Astrocyte of the cerebellum (primary cell): ENCODE data around the gene ANKRD11.

ENCODE experiments used
- DNase-seq: peaks from one replicate; pipeline ENCODE4 v3.0.0-alpha.2; 2011; ENCODE audit warnings: low read depth
- H3K4me3 ChIP-seq: 2 replicates; pipeline ENCODE4 v1.5.1; 2011; ENCODE audit warnings: mild to moderate bottlenecking, low read depth, low read length, moderate library complexity
- in situ Hi-C: cut with HindIII; loops from 2 replicates; pipeline ENCODE4 v1.10.0; 2017; ENCODE audit warnings: low sequenced_read_pairs
- TF ChIP-seq, protein P1 (sequence below): IDR thresholded peaks from 2 replicates; pipeline ENCODE4 v1.5.1; 2012; ENCODE audit warnings: low read length, low read depth, moderate library complexity, mild to moderate bottlenecking; ENCODE audit errors: missing control alignments

Gene ANKRD11

DNA sequence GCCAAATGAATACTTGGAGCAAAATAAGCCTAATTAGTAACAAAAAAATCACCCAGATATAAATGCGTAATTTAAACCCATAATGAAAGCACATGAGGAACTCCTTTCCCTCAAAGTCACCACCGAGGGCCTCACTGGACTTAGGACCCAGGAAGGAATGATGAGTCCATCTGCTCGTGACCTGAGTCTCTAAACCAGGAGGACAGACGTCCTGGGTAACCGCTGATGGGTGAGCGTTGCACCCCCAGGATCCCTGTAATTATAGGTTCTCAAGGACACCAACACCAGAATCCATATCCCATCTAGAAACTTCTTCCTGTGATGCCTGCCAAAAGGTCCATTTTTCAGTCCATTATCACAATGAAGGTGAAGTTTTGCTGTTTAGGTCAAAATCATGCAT lies 151.5 kb downstream of the ANKRD11 start:
- in situ Hi-C loops: loop anchor here (25.0 kb wide), 1 partner anchor 173 kb away; the partner anchor contains the start of gene SPG7
- TF ChIP-seq, protein P1, sequence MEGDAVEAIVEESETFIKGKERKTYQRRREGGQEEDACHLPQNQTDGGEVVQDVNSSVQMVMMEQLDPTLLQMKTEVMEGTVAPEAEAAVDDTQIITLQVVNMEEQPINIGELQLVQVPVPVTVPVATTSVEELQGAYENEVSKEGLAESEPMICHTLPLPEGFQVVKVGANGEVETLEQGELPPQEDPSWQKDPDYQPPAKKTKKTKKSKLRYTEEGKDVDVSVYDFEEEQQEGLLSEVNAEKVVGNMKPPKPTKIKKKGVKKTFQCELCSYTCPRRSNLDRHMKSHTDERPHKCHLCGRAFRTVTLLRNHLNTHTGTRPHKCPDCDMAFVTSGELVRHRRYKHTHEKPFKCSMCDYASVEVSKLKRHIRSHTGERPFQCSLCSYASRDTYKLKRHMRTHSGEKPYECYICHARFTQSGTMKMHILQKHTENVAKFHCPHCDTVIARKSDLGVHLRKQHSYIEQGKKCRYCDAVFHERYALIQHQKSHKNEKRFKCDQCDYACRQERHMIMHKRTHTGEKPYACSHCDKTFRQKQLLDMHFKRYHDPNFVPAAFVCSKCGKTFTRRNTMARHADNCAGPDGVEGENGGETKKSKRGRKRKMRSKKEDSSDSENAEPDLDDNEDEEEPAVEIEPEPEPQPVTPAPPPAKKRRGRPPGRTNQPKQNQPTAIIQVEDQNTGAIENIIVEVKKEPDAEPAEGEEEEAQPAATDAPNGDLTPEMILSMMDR: no peak
- H3K4me3 ChIP-seq: no peak overlapping the region
- no peak for DNase-seq

DNA sequence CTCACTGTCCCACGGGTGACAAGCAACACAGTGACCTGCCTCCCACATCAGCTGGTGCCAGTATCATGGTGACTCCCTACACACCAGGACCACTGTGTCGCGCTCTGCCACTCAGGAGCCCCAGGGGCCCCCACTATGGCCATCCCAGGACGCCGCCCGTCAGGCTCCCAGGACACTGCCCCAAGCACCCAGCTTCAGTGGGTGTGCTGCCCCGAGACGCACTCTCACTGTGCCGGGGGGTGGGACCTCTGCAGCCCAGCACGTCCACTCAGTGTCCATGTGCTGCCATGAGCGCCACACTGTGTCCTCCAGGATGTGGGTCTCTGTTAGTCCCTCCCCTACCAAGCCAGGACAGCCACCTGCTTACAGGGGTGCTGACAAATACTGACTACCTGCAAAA lies 152.4 kb downstream of the ANKRD11 start:
- no peak overlapping the region for H3K4me3 ChIP-seq
- in situ Hi-C loops: loop anchor here (25.0 kb wide), 1 partner anchor 174 kb away; the partner anchor contains the start of gene SPG7
- TF ChIP-seq, protein P1: no peak
- DNase-seq: no peak

DNA sequence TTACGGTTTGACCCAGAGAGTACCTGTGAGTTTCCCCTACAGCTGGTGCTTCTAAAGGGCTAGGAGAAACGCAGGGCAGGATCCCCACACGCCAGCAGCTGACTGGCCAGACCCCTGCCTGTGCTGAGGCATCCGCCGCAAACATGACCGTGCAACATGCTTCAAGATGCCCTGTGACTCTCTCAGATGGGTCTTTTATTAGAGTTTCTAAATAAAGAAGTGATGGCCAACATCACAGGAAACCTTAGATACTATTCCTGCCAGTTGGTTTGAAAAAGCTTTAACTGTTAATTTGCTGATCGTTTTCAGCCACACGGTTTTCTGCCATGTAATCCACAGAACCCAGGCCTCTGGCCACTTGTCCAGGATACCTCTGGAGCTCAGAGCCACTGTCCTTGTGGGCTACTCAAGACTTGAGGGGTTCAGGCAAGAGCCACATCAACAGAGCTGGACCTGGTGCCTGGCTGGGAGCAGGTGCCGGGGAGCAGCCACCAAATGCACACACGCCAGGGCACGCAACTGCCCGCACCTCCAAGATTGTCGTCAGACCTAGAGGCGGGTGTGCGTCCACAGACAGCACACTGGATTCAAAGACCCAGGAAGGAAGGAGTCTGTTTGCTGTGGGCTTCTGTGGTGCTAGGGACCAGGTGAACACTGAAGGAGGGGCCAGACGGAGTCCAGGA lies 154.4 kb downstream of the ANKRD11 start:
- TF ChIP-seq, protein P1: no peak
- no peak for DNase-seq
- H3K4me3 ChIP-seq: no peak overlapping the region
- in situ Hi-C loops: loop anchor here (25.0 kb wide), 1 partner anchor 176 kb away; the partner anchor contains the start of gene SPG7

DNA sequence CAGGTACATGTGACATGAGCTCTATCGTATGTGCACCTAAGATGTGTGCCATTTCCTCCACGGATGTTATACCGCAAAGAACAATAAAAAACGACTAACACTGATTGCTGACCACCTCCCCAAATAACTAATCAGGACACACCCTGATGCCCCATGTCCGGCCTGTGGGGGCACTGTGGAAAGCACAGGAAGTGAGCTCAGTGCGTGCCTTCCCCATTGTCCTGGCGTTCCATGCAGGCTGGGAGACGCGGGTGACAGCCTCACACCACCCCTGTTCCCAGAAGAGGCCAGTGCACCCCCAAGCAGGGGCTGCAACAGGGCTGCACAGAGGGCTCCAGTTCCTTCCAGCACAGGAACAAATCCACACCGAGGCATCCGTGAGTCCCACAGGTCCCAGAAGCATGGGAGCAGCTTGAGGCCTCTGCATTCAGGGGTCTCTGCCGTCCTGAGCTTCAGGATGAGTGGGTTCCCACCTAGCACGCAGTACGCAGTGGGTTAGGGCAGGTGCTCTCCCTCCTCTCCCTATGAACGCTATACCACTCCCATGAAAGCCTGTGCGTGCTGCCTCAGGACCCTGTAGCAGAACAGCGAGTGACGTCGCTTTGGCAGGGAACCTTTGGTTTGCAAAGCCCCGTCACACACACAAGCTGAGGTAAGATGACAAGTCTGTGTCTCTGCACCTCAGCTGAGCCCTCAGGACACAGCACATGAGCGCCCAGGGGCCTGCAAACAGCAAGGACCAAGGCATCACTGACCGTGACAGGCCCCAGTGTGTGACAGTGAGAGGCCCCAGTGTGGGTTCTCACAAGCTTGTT lies 155.2 kb downstream of the ANKRD11 start:
- DNase-seq: no peak
- TF ChIP-seq, protein P1: no peak
- H3K4me3 ChIP-seq: no peak overlapping the region
- in situ Hi-C loops: loop anchor here (25.0 kb wide), 1 partner anchor 177 kb away; the partner anchor contains the start of gene SPG7

DNA sequence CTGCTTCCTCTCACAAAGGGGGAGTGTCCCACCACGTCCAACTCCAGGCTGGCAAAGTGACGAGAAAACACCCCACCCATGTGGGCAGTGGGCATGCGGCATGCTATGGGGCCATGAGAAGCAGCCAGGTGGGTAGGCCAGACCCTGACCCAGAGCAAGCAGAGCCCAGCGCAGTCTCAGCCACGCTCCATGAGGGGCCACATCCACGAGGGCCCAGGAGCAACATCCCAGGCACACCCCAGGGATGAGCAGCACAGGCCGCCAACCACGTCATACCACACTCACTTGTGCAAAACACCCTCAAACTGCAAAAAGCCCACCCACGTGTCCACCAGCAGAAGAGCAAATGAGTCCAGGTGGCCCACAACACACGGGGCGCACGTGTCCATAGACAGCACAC lies 155.9 kb downstream of the ANKRD11 start:
- in situ Hi-C loops: loop anchor here (25.0 kb wide), 1 partner anchor 178 kb away; the partner anchor contains the start of gene SPG7
- H3K4me3 ChIP-seq: no peak overlapping the region
- TF ChIP-seq, protein P1: no peak
- no peak for DNase-seq

DNA sequence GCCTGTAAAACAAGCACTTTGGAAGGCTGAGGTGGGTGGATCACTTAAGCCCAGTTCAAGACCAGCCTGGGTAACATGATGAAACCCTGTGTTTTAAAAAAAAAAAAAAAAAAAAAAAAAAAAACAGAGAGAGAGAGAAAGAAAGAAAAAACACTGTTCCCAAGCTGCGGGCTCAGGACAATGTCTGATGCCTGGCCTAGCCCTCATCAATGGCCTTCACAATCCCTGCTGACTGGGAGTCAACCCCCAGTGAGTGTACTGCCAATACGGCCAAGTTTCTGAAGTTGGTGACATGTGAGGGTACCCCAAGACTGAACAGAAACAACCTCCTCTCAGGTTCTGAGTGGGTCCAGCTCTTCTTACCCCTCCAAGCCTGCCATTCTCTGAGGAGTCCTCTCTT lies 156.3 kb downstream of the ANKRD11 start:
- TF ChIP-seq, protein P1: no peak
- no peak for DNase-seq
- in situ Hi-C loops: loop anchor here (25.0 kb wide), 1 partner anchor 178 kb away; the partner anchor contains the start of gene SPG7
- H3K4me3 ChIP-seq: no peak overlapping the region
